Stimulated activated CD4-positive, alpha-beta T cell treated with anti-CD3 and anti-CD28 coated beads, Interleukin-2, amount 100 ng/mL, for 48 hours (primary cell): ENCODE results near the gene ANGPTL3.

Source experiments
- DNase-seq, 2 donors: peaks; one replicate each; pipeline ENCODE4 v3.0.0-alpha.2; 2020

Gene ANGPTL3

DNA sequence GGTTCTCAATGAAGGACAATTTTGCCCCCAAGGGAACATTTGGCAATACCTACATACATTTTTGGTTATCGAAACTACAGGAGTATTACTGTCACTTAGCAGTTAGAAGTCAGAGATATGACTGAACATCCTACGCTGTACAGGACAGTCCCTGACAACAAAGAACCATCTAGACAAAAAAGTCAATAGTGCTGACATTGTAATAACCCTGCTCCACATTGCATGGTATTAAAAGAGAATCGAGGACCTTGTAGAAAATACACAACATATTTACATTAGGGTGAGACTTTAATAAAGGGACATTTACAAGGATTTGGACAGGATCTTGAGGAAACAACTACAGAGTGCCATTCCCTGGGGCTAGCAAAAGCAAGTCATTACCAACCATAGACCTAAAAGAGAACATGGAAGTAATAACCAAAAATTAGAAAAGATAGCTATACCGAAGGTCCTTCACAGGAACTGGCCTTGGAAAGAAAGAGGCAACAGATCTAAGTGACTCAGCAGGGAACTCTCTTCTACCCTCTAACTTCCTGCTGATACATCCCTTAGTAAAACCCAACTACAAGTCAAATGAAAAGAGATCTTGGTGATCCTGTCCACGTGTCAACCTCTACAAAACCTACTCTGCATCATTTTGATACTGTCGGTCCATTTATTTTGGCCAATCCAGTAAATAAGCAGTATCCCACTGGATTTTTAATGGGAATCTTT is 40.2 kb downstream of the ANGPTL3 start:
- DNase-seq, result no peak

- DNase-seq, result no peak
Observed at GRCh38 chr1:62643283-62643682, 46.0 kb downstream of the ANGPTL3 start.

- no peak for DNase-seq
Observed at GRCh38 chr1:62652387-62652786, 55.1 kb downstream of the ANGPTL3 start.

- no peak for DNase-seq
Observed at GRCh38 chr1:62654744-62655143, 57.4 kb downstream of the ANGPTL3 start.
